ENCODE measurements around the gene EXD1. TPM values are rescaled to one million over a fixed set of nuclear protein-coding genes. Genes with fewer than 3 reads are reported as not detected.

Gene EXD1
- total RNA-seq, 1 donor from 2014 or later = not detected

GRCh38 chr15:41233367-41233771 lies 2.8 kb upstream of the EXD1 start:
- H3K27ac ChIP-seq (ENCODE audit: low read depth, low read length) = peak overlapping the region; percentile 9
- peak overlapping the region in 1 of 3 donors; percentile 14 for H3K4me3 ChIP-seq (ENCODE audit: low read length in 3 of 3)
- H3K27me3 ChIP-seq (ENCODE audit: control insufficient read depth in 3 of 3, insufficient read depth in 3 of 3, low read length in 3 of 3) = no peaks in the 10 kb centered on the region

GRCh38 chr15:41231422-41232226 lies 1.1 kb upstream of the EXD1 start:
- peaks cover 22 to 30% (median 23%) of the 10 kb centered on the region in 3 donors for H3K4me1 ChIP-seq (ENCODE audit: control insufficient read depth in 3 of 3, insufficient read depth in 3 of 3, low read length in 3 of 3)
- no peaks in the 10 kb centered on the region for H3K27me3 ChIP-seq (ENCODE audit: control insufficient read depth in 3 of 3, insufficient read depth in 3 of 3, low read length in 3 of 3)
- H3K4me3 ChIP-seq (ENCODE audit: low read length in 3 of 3) = peak overlapping the region; percentile 68 to 97 (median 97)
- no peaks in the 10 kb centered on the region for H3K36me3 ChIP-seq (ENCODE audit: control insufficient read depth in 3 of 3, insufficient read depth in 3 of 3, low read length in 3 of 3)
- H3K9me3 ChIP-seq (ENCODE audit: control insufficient read depth in 3 of 3, low read length in 3 of 3) = no peaks in the 10 kb centered on the region
- H3K27ac ChIP-seq (ENCODE audit: low read depth, low read length) = peak overlapping the region; percentile 95
- H3K9ac ChIP-seq (ENCODE audit: low read depth in 1 of 3, low read length in 3 of 3) = peak overlapping the region; percentile 88 to 97 (median 97)

More at GRCh38 chr15:41233367-41233771, 2.8 kb upstream of the EXD1 start:
- Histone ChIP-seq H3K36me3 (ENCODE audit: control insufficient read depth in 3 of 3, insufficient read depth in 3 of 3, low read length in 3 of 3) (no peaks in the 10 kb centered on the region), H3K4me1 (ENCODE audit: control insufficient read depth in 3 of 3, insufficient read depth in 3 of 3, low read length in 3 of 3) (peaks cover 22 to 30% (median 23%) of the 10 kb centered on the region in 3 donors), H3K9me3 (ENCODE audit: control insufficient read depth in 3 of 3, low read length in 3 of 3) (no peaks in the 10 kb centered on the region), H3K9ac (ENCODE audit: low read depth in 1 of 3, low read length in 3 of 3) (peak overlapping the region in 1 of 3 donors; percentile 34)

GRCh38 chr15:41230345-41230649 lies 260 bp downstream of the EXD1 start:
- H3K27ac ChIP-seq (ENCODE audit: low read depth, low read length) = peak overlapping the region; percentile 95
- peaks cover 22 to 30% (median 23%) of the 10 kb centered on the region in 3 donors for H3K4me1 ChIP-seq (ENCODE audit: control insufficient read depth in 3 of 3, insufficient read depth in 3 of 3, low read length in 3 of 3)
- H3K36me3 ChIP-seq (ENCODE audit: control insufficient read depth in 3 of 3, insufficient read depth in 3 of 3, low read length in 3 of 3) = no peaks in the 10 kb centered on the region
- H3K27me3 ChIP-seq (ENCODE audit: control insufficient read depth in 3 of 3, insufficient read depth in 3 of 3, low read length in 3 of 3) = no peaks in the 10 kb centered on the region
- peak overlapping the region in 1 of 3 donors; percentile 97 for H3K9ac ChIP-seq (ENCODE audit: low read depth in 1 of 3, low read length in 3 of 3)
- H3K9me3 ChIP-seq (ENCODE audit: control insufficient read depth in 3 of 3, low read length in 3 of 3) = no peaks in the 10 kb centered on the region
- peak overlapping the region; percentile 68 to 97 (median 97) for H3K4me3 ChIP-seq (ENCODE audit: low read length in 3 of 3)

- H3K4me3 ChIP-seq (ENCODE audit: low read length in 3 of 3) = no peak overlapping the region
- H3K9me3 ChIP-seq (ENCODE audit: control insufficient read depth in 3 of 3, low read length in 3 of 3) = no peaks in the 10 kb centered on the region
- H3K27me3 ChIP-seq (ENCODE audit: control insufficient read depth in 3 of 3, insufficient read depth in 3 of 3, low read length in 3 of 3) = peaks cover 3 to 6% (median 3%) of the 10 kb centered on the region in 3 donors
- no peaks in the 10 kb centered on the region for H3K36me3 ChIP-seq (ENCODE audit: control insufficient read depth in 3 of 3, insufficient read depth in 3 of 3, low read length in 3 of 3)
- no peak overlapping the region for H3K9ac ChIP-seq (ENCODE audit: low read depth in 1 of 3, low read length in 3 of 3)
- no peaks in the 10 kb centered on the region for H3K4me1 ChIP-seq (ENCODE audit: control insufficient read depth in 3 of 3, insufficient read depth in 3 of 3, low read length in 3 of 3)
- no peak overlapping the region for H3K27ac ChIP-seq (ENCODE audit: low read depth, low read length)
Observed at GRCh38 chr15:41219381-41219780, 11.2 kb downstream of the EXD1 start.

GRCh38 chr15:41218851-41219250 lies 11.7 kb downstream of the EXD1 start:
- Histone ChIP-seq H3K9me3 (ENCODE audit: control insufficient read depth in 3 of 3, low read length in 3 of 3) (no peaks in the 10 kb centered on the region), H3K9ac (ENCODE audit: low read depth in 1 of 3, low read length in 3 of 3) (no peak overlapping the region), H3K4me3 (ENCODE audit: low read length in 3 of 3) (no peak overlapping the region), H3K27me3 (ENCODE audit: control insufficient read depth in 3 of 3, insufficient read depth in 3 of 3, low read length in 3 of 3) (peaks cover 3 to 6% (median 3%) of the 10 kb centered on the region in 3 donors), H3K36me3 (ENCODE audit: control insufficient read depth in 3 of 3, insufficient read depth in 3 of 3, low read length in 3 of 3) (no peaks in the 10 kb centered on the region), H3K27ac (ENCODE audit: low read depth, low read length) (no peak overlapping the region), H3K4me1 (ENCODE audit: control insufficient read depth in 3 of 3, insufficient read depth in 3 of 3, low read length in 3 of 3) (no peaks in the 10 kb centered on the region)

GRCh38 chr15:41215708-41216107 lies 14.8 kb downstream of the EXD1 start:
- Histone ChIP-seq H3K9me3 (ENCODE audit: control insufficient read depth in 3 of 3, low read length in 3 of 3) (no peaks in the 10 kb centered on the region), H3K4me3 (ENCODE audit: low read length in 3 of 3) (no peak overlapping the region), H3K36me3 (ENCODE audit: control insufficient read depth in 3 of 3, insufficient read depth in 3 of 3, low read length in 3 of 3) (no peaks in the 10 kb centered on the region), H3K4me1 (ENCODE audit: control insufficient read depth in 3 of 3, insufficient read depth in 3 of 3, low read length in 3 of 3) (no peaks in the 10 kb centered on the region), H3K27me3 (ENCODE audit: control insufficient read depth in 3 of 3, insufficient read depth in 3 of 3, low read length in 3 of 3) (peaks cover 3 to 4% (median 3%) of the 10 kb centered on the region in 3 donors), H3K9ac (ENCODE audit: low read depth in 1 of 3, low read length in 3 of 3) (no peak overlapping the region), H3K27ac (ENCODE audit: low read depth, low read length) (no peak overlapping the region)

GRCh38 chr15:41207687-41208448 lies 22.7 kb downstream of the EXD1 start:
- H3K36me3 ChIP-seq (ENCODE audit: control insufficient read depth in 3 of 3, insufficient read depth in 3 of 3, low read length in 3 of 3) = no peaks in the 10 kb centered on the region

GRCh38 chr15:41205315-41205714 lies 25.2 kb downstream of the EXD1 start:
- Histone ChIP-seq H3K27me3 (ENCODE audit: control insufficient read depth in 3 of 3, insufficient read depth in 3 of 3, low read length in 3 of 3) (peaks cover 0 to 5% (median 0%) of the 10 kb centered on the region in 3 donors), H3K4me3 (ENCODE audit: low read length in 3 of 3) (no peak overlapping the region), H3K9me3 (ENCODE audit: control insufficient read depth in 3 of 3, low read length in 3 of 3) (no peaks in the 10 kb centered on the region), H3K27ac (ENCODE audit: low read depth, low read length) (no peak overlapping the region), H3K4me1 (ENCODE audit: control insufficient read depth in 3 of 3, insufficient read depth in 3 of 3, low read length in 3 of 3) (no peaks in the 10 kb centered on the region), H3K9ac (ENCODE audit: low read depth in 1 of 3, low read length in 3 of 3) (no peak overlapping the region), H3K36me3 (ENCODE audit: control insufficient read depth in 3 of 3, insufficient read depth in 3 of 3, low read length in 3 of 3) (no peaks in the 10 kb centered on the region)

More at GRCh38 chr15:41207687-41208448, 22.7 kb downstream of the EXD1 start:
- Histone ChIP-seq H3K27me3 (ENCODE audit: control insufficient read depth in 3 of 3, insufficient read depth in 3 of 3, low read length in 3 of 3) (peaks cover 0 to 5% (median 0%) of the 10 kb centered on the region in 3 donors), H3K9ac (ENCODE audit: low read depth in 1 of 3, low read length in 3 of 3) (no peak overlapping the region), H3K27ac (ENCODE audit: low read depth, low read length) (no peak overlapping the region), H3K9me3 (ENCODE audit: control insufficient read depth in 3 of 3, low read length in 3 of 3) (no peaks in the 10 kb centered on the region), H3K4me1 (ENCODE audit: control insufficient read depth in 3 of 3, insufficient read depth in 3 of 3, low read length in 3 of 3) (no peaks in the 10 kb centered on the region), H3K4me3 (ENCODE audit: low read length in 3 of 3) (no peak overlapping the region)

GRCh38 chr15:41203395-41203794 lies 27.2 kb downstream of the EXD1 start:
- Histone ChIP-seq H3K4me1 (ENCODE audit: control insufficient read depth in 3 of 3, insufficient read depth in 3 of 3, low read length in 3 of 3) (no peaks in the 10 kb centered on the region), H3K36me3 (ENCODE audit: control insufficient read depth in 3 of 3, insufficient read depth in 3 of 3, low read length in 3 of 3) (no peaks in the 10 kb centered on the region), H3K4me3 (ENCODE audit: low read length in 3 of 3) (no peak overlapping the region), H3K27ac (ENCODE audit: low read depth, low read length) (no peak overlapping the region), H3K9ac (ENCODE audit: low read depth in 1 of 3, low read length in 3 of 3) (no peak overlapping the region), H3K27me3 (ENCODE audit: control insufficient read depth in 3 of 3, insufficient read depth in 3 of 3, low read length in 3 of 3) (no peaks in the 10 kb centered on the region), H3K9me3 (ENCODE audit: control insufficient read depth in 3 of 3, low read length in 3 of 3) (no peaks in the 10 kb centered on the region)

- Histone ChIP-seq H3K36me3 (ENCODE audit: control insufficient read depth in 3 of 3, insufficient read depth in 3 of 3, low read length in 3 of 3) (no peaks in the 10 kb centered on the region), H3K27me3 (ENCODE audit: control insufficient read depth in 3 of 3, insufficient read depth in 3 of 3, low read length in 3 of 3) (no peaks in the 10 kb centered on the region), H3K4me3 (ENCODE audit: low read length in 3 of 3) (no peak overlapping the region), H3K4me1 (ENCODE audit: control insufficient read depth in 3 of 3, insufficient read depth in 3 of 3, low read length in 3 of 3) (no peaks in the 10 kb centered on the region), H3K9ac (ENCODE audit: low read depth in 1 of 3, low read length in 3 of 3) (no peak overlapping the region), H3K9me3 (ENCODE audit: control insufficient read depth in 3 of 3, low read length in 3 of 3) (no peaks in the 10 kb centered on the region), H3K27ac (ENCODE audit: low read depth, low read length) (no peak overlapping the region)
Observed at GRCh38 chr15:41199470-41199869, 31.1 kb downstream of the EXD1 start.

All from skeletal muscle tissue (tissue), 4 donors.